GM12865 (cell line): Measurements from ENCODE around the gene OR6X1.

Source experiments
- DNase-seq: peaks from one replicate; pipeline ENCODE4 v3.0.0; 2010; ENCODE audit warnings: low read depth
- H3K4me3 ChIP-seq: 2 replicates; pipeline ENCODE4 v1.5.1; 2011; ENCODE audit warnings: mild to moderate bottlenecking, low read depth, low read length, control low read depth
- CTCF ChIP-seq: IDR thresholded peaks from 2 replicates; pipeline ENCODE4 v1.5.1; 2011; ENCODE audit warnings: low read length, control low read depth, low read depth, inconsistent platforms; ENCODE audit not compliant: insufficient read depth; ENCODE audit errors: missing control alignments

Gene OR6X1

GRCh38 chr11:123754101-123754568 is at the start of gene OR6X1:
TSS of gene OR6X1 (minus strand) at chr11:123754518. CDS start at chr11:123754518, 0 bp downstream.
- no peak for TF ChIP-seq CTCF
- no peak for DNase-seq

GRCh38 chr11:123801765-123802164 is 47.4 kb upstream of the OR6X1 start:
- no peak for TF ChIP-seq CTCF
- DNase-seq: no peak
- no peak overlapping the region for H3K4me3 ChIP-seq

More at GRCh38 chr11:123754101-123754568, at the start of gene OR6X1:
- H3K4me3 ChIP-seq: no peak within 1 kb of the TSS

- no peak overlapping the region for H3K4me3 ChIP-seq
- no peak for TF ChIP-seq CTCF
- DNase-seq: no peak
These were observed 45.7 kb upstream of the OR6X1 start for GRCh38 chr11:123800036-123800435.

- no peak for DNase-seq
- H3K4me3 ChIP-seq: no peak overlapping the region
- no peak for TF ChIP-seq CTCF
These were observed 45.1 kb upstream of the OR6X1 start for GRCh38 chr11:123799438-123799837.

GRCh38 chr11:123798513-123799252 is 44.4 kb upstream of the OR6X1 start:
- no peak overlapping the region for H3K4me3 ChIP-seq
- no peak for DNase-seq
- TF ChIP-seq CTCF: no peak

- no peak for TF ChIP-seq CTCF
- no peak for DNase-seq
- H3K4me3 ChIP-seq: no peak overlapping the region
These were observed 43.8 kb upstream of the OR6X1 start for GRCh38 chr11:123798079-123798478.

GRCh38 chr11:123797541-123797940 is 43.2 kb upstream of the OR6X1 start:
- H3K4me3 ChIP-seq: no peak overlapping the region
- no peak for TF ChIP-seq CTCF
- no peak for DNase-seq
